ENCODE measurements around the gene SERINC3.
A peak's percentile ranks its signal among the peaks of the same experiment; 100 is the strongest.

SERINC3 gene

DNA sequence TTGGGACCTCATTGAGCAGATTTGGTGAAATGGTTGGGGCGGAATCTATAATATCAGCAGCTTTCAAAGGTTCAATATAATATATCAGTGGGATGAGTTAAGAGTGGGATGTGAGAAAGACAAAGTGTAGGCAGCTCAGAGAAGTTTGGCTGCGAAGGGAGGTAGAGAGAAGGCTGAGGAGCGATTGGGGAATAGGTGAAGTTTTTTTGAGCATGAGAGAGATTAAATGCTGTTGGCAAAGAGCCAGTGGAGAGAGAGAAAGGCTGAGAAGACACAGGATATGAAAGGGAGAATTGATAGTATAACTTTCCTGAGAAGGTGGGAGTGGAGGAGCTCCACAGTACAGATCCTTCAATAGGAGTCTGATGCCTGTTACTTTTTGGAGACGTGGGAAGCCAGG is 12.1 kb upstream of the SERINC3 start:
- no peak overlapping the region for H3K9ac ChIP-seq (ENCODE audit: low read length in 2 of 2)
- peak overlapping the region; percentile 7 for H3K27ac ChIP-seq (ENCODE audit: low read length)
- no peaks in the 10 kb centered on the region for H3K36me3 ChIP-seq (ENCODE audit: control insufficient read depth in 2 of 2, insufficient read depth in 2 of 2, low read length in 2 of 2)
- peaks cover 29% of the 10 kb centered on the region for H3K4me1 ChIP-seq (ENCODE audit: control insufficient read depth, insufficient read depth, low read length)
- no peaks in the 10 kb centered on the region for H3K27me3 ChIP-seq (ENCODE audit: control insufficient read depth in 1 of 2, insufficient read depth in 2 of 2, low read length in 2 of 2)
- no peak overlapping the region for H3K4me3 ChIP-seq (ENCODE audit: low read length in 2 of 2)
- H3K9me3 ChIP-seq (ENCODE audit: control insufficient read depth in 2 of 2, low read length in 2 of 2), result no peaks in the 10 kb centered on the region

DNA sequence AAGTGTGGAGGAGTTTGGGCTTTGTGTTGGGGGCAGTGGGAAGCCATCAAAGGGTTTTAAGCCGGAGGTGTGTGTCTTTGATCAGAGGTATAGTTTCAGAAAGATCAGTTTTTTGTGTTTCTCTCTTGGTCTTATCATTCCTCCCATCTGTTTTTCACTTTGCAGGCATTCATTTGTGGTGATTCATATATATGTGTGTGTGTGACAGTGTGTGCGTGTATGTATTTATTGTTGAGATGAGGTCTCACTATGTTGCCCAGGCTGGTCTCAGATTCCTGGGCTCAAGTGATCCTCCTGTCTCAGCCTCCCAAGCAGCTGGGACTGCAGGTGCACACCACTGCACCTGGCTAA is 11.1 kb upstream of the SERINC3 start:
- peak overlapping the region in 1 of 2 donors; percentile 71 for H3K9ac ChIP-seq (ENCODE audit: low read length in 2 of 2)
- H3K27me3 ChIP-seq (ENCODE audit: control insufficient read depth in 1 of 2, insufficient read depth in 2 of 2, low read length in 2 of 2), result no peaks in the 10 kb centered on the region
- H3K27ac ChIP-seq (ENCODE audit: low read length), result peak overlapping the region; percentile 73
- H3K9me3 ChIP-seq (ENCODE audit: control insufficient read depth in 2 of 2, low read length in 2 of 2), result no peaks in the 10 kb centered on the region
- H3K4me1 ChIP-seq (ENCODE audit: control insufficient read depth, insufficient read depth, low read length), result peaks cover 29% of the 10 kb centered on the region
- peak overlapping the region; percentile 81 to 87 for H3K4me3 ChIP-seq (ENCODE audit: low read length in 2 of 2)
- no peaks in the 10 kb centered on the region for H3K36me3 ChIP-seq (ENCODE audit: control insufficient read depth in 2 of 2, insufficient read depth in 2 of 2, low read length in 2 of 2)

DNA sequence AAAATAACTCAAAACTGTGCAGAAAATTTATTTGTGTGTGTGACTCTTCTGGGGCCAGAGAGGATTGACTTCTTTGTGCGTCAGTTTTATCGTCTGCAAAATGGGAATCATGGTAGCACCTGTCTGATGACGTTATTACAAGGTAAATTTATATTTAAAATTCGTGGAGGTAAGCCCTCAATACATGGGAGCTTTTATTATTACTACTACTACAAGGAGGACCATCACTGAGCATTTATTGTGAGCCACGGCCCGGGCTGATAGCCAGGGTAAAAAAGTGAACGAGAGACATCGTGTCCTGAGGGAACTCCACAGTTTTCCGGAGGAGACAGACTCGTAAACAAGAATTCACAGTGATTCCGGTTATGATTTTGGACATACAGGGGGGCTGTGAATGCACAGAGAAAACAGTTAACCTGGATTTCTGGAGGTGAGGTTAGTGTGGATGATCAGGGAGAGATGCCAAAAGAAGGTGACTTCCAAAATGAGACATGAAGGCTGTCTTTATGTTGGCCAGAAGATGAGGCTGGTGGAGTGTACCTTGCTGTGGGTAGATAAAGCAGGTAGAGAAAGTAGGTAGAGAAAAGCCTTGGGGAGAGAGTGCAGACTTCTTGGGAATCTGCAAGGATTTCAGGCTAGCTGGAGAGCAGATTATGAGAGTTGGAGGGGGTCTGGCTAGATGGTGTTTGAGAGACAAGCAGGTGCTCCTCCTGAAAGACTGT is 10.6 kb upstream of the SERINC3 start:
- Histone ChIP-seq H3K36me3 (ENCODE audit: control insufficient read depth in 2 of 2, insufficient read depth in 2 of 2, low read length in 2 of 2) (no peaks in the 10 kb centered on the region), H3K9ac (ENCODE audit: low read length in 2 of 2) (peak overlapping the region; percentile 71 to 80), H3K27me3 (ENCODE audit: control insufficient read depth in 1 of 2, insufficient read depth in 2 of 2, low read length in 2 of 2) (no peaks in the 10 kb centered on the region), H3K9me3 (ENCODE audit: control insufficient read depth in 2 of 2, low read length in 2 of 2) (no peaks in the 10 kb centered on the region), H3K4me1 (ENCODE audit: control insufficient read depth, insufficient read depth, low read length) (peaks cover 29% of the 10 kb centered on the region), H3K4me3 (ENCODE audit: low read length in 2 of 2) (peak overlapping the region; percentile 81 to 87), H3K27ac (ENCODE audit: low read length) (peak overlapping the region; percentile 73)

DNA sequence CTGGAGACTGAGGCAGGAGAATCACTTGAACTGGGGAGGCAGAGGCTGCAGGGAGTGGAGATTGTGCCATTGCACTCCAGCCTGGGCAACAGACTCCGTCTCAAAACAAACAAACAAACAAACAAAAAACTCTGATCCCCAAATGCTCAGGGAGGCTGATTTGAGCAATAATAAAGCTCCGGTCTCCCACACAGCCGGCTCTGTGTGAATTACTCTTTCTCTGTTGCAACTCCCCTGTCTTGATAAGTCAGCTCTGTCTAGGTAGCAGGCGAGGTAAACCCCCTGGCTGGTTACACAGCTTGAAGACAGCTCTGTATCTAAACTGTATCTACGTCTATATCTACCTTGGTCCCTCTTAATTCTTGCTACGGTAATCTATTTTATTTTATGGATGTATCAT is 6.4 kb upstream of the SERINC3 start:
- H3K9me3 ChIP-seq (ENCODE audit: control insufficient read depth in 2 of 2, low read length in 2 of 2), result no peaks in the 10 kb centered on the region
- H3K4me1 ChIP-seq (ENCODE audit: control insufficient read depth, insufficient read depth, low read length), result peaks cover 16% of the 10 kb centered on the region
- no peaks in the 10 kb centered on the region for H3K27me3 ChIP-seq (ENCODE audit: control insufficient read depth in 1 of 2, insufficient read depth in 2 of 2, low read length in 2 of 2)
- no peaks in the 10 kb centered on the region for H3K36me3 ChIP-seq (ENCODE audit: control insufficient read depth in 2 of 2, insufficient read depth in 2 of 2, low read length in 2 of 2)
- no peak overlapping the region for H3K4me3 ChIP-seq (ENCODE audit: low read length in 2 of 2)
- H3K27ac ChIP-seq (ENCODE audit: low read length), result no peak overlapping the region
- H3K9ac ChIP-seq (ENCODE audit: low read length in 2 of 2), result no peak overlapping the region

DNA sequence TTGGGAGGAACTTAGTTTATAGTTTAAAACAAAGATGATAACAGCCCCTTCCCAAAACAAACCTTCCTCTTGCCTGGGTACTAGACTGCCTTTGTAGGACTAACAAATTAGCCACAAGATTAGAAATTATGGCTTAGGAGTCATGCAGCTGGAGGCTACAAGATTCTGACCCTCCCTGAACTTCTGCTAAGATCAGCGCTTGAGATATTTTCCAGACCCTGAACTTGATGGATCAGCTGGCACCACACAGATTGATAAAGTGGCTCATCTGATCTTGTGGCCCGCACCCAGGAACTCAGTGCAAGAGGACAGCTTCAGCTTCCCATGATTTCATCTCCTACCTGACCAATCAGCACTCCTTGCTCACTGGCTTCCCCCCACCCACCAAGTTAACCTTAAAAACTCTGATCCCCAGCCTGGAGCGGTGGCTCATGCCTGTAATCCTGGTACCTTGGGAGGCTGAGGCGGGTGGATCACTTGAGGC is 5.9 kb upstream of the SERINC3 start:
- H3K27me3 ChIP-seq (ENCODE audit: control insufficient read depth in 1 of 2, insufficient read depth in 2 of 2, low read length in 2 of 2), result no peaks in the 10 kb centered on the region
- no peak overlapping the region for H3K27ac ChIP-seq (ENCODE audit: low read length)
- no peaks in the 10 kb centered on the region for H3K36me3 ChIP-seq (ENCODE audit: control insufficient read depth in 2 of 2, insufficient read depth in 2 of 2, low read length in 2 of 2)
- no peak overlapping the region for H3K9ac ChIP-seq (ENCODE audit: low read length in 2 of 2)
- peaks cover 10% of the 10 kb centered on the region for H3K4me1 ChIP-seq (ENCODE audit: control insufficient read depth, insufficient read depth, low read length)
- H3K4me3 ChIP-seq (ENCODE audit: low read length in 2 of 2), result no peak overlapping the region
- H3K9me3 ChIP-seq (ENCODE audit: control insufficient read depth in 2 of 2, low read length in 2 of 2), result no peaks in the 10 kb centered on the region

- Histone ChIP-seq H3K9ac (ENCODE audit: low read length in 2 of 2) (no peak overlapping the region), H3K36me3 (ENCODE audit: control insufficient read depth in 2 of 2, insufficient read depth in 2 of 2, low read length in 2 of 2) (no peaks in the 10 kb centered on the region), H3K9me3 (ENCODE audit: control insufficient read depth in 2 of 2, low read length in 2 of 2) (no peaks in the 10 kb centered on the region), H3K27me3 (ENCODE audit: control insufficient read depth in 1 of 2, insufficient read depth in 2 of 2, low read length in 2 of 2) (no peaks in the 10 kb centered on the region), H3K27ac (ENCODE audit: low read length) (no peak overlapping the region), H3K4me1 (ENCODE audit: control insufficient read depth, insufficient read depth, low read length) (peaks cover under 1% of the 10 kb centered on the region), H3K4me3 (ENCODE audit: low read length in 2 of 2) (no peak overlapping the region)
These were observed 4.3 kb upstream of the SERINC3 start for GRCh38 chr20:44526129-44526528.

DNA sequence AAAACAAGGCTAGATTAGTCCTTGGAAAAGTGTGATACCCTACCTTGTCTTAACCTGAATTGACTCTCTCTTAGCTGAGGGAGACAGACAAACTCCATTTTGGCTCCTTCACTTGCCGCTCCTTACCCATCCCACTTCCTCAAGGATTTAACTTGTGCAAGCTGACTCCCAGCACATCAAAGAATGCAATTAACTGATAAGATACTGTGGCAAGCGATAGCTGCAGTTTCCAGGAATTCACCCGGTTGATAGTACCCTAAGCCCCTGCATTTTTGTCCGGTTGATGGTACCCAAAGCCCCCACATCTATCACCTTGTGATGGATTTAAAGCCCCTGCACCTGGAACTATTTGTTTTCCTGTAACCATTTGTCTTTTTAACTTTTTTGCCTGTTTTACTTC is 1.9 kb upstream of the SERINC3 start:
- Histone ChIP-seq H3K4me3 (ENCODE audit: low read length in 2 of 2) (no peak overlapping the region), H3K9ac (ENCODE audit: low read length in 2 of 2) (no peak overlapping the region), H3K27ac (ENCODE audit: low read length) (no peak overlapping the region), H3K4me1 (ENCODE audit: control insufficient read depth, insufficient read depth, low read length) (peaks cover 11% of the 10 kb centered on the region), H3K27me3 (ENCODE audit: control insufficient read depth in 1 of 2, insufficient read depth in 2 of 2, low read length in 2 of 2) (no peaks in the 10 kb centered on the region), H3K9me3 (ENCODE audit: control insufficient read depth in 2 of 2, low read length in 2 of 2) (no peaks in the 10 kb centered on the region), H3K36me3 (ENCODE audit: control insufficient read depth in 2 of 2, insufficient read depth in 2 of 2, low read length in 2 of 2) (no peaks in the 10 kb centered on the region)

DNA sequence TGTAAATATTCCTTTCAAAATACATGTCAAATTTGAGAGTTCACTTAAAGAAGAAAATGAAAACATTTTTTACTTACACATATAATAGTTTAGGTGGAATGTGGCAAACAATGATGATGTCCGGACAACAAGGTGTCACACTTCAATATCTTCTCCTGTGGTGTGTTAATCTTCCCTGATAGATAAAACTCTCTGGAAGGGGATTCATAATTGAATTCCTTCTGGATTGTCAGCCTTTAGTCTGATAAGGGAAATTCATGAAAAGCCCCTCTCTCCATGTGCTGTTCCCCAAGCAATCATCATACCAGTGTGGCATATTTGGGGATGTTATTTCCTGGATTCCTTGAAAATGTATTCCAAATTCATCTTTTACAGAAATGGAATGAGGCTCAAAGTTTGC is 971 bp upstream of the SERINC3 start:
- Histone ChIP-seq H3K4me3 (ENCODE audit: low read length in 2 of 2) (no peak overlapping the region), H3K9ac (ENCODE audit: low read length in 2 of 2) (no peak overlapping the region), H3K4me1 (ENCODE audit: control insufficient read depth, insufficient read depth, low read length) (peaks cover 11% of the 10 kb centered on the region), H3K27ac (ENCODE audit: low read length) (peak overlapping the region; percentile 99), H3K27me3 (ENCODE audit: control insufficient read depth in 1 of 2, insufficient read depth in 2 of 2, low read length in 2 of 2) (no peaks in the 10 kb centered on the region), H3K9me3 (ENCODE audit: control insufficient read depth in 2 of 2, low read length in 2 of 2) (no peaks in the 10 kb centered on the region), H3K36me3 (ENCODE audit: control insufficient read depth in 2 of 2, insufficient read depth in 2 of 2, low read length in 2 of 2) (no peaks in the 10 kb centered on the region)

DNA sequence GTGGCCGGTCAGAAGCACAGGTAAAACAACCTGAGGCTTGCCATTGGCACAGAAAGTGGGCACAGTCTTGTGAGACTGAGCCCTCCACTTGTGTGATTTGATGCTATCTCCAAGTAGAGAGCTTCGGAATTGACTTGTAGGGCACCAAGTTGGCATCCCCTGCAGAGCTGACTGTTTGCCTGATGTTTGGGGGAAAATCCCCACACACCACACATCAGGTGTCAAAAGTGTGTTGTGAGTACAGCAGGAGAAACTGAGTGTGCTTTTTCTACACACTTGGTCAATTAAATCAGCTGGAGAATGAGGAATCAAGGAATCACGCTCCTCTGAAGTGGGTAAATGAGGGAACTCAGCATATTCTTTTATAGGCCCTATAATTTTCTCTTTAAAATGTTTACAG is 989 bp downstream of the SERINC3 start:
- Histone ChIP-seq H3K27ac (ENCODE audit: low read length) (peak overlapping the region; percentile 99), H3K9ac (ENCODE audit: low read length in 2 of 2) (peak overlapping the region; percentile 99 to 100), H3K36me3 (ENCODE audit: control insufficient read depth in 2 of 2, insufficient read depth in 2 of 2, low read length in 2 of 2) (no peaks in the 10 kb centered on the region), H3K4me3 (ENCODE audit: low read length in 2 of 2) (peak overlapping the region; percentile 97 to 99), H3K9me3 (ENCODE audit: control insufficient read depth in 2 of 2, low read length in 2 of 2) (no peaks in the 10 kb centered on the region), H3K27me3 (ENCODE audit: control insufficient read depth in 1 of 2, insufficient read depth in 2 of 2, low read length in 2 of 2) (no peaks in the 10 kb centered on the region), H3K4me1 (ENCODE audit: control insufficient read depth, insufficient read depth, low read length) (peaks cover 15% of the 10 kb centered on the region)

DNA sequence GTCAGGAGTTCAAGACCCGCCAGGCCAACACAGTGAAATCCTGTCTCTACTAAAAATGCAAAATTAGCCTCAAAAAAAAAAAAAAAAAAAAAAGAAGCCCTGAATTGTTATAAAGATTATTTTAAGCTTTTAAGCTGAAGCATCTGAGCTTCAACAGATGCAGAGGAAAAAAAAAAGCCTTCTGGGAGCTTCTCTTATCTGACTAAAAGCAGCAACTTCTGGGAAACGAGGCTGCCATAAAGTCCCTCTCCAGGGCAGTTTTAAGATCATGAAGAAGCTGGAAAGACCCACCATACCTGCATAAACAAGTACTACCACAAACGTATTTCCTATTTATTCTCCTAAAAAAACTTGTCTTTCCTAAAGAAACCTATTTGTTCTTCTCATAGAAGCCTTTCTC is 3.6 kb downstream of the SERINC3 start:
- H3K36me3 ChIP-seq (ENCODE audit: control insufficient read depth in 2 of 2, insufficient read depth in 2 of 2, low read length in 2 of 2), result no peaks in the 10 kb centered on the region
- H3K27ac ChIP-seq (ENCODE audit: low read length), result no peak overlapping the region
- no peaks in the 10 kb centered on the region for H3K27me3 ChIP-seq (ENCODE audit: control insufficient read depth in 1 of 2, insufficient read depth in 2 of 2, low read length in 2 of 2)
- no peak overlapping the region for H3K9ac ChIP-seq (ENCODE audit: low read length in 2 of 2)
- H3K9me3 ChIP-seq (ENCODE audit: control insufficient read depth in 2 of 2, low read length in 2 of 2), result no peaks in the 10 kb centered on the region
- H3K4me3 ChIP-seq (ENCODE audit: low read length in 2 of 2), result no peak overlapping the region
- peaks cover 15% of the 10 kb centered on the region for H3K4me1 ChIP-seq (ENCODE audit: control insufficient read depth, insufficient read depth, low read length)

DNA sequence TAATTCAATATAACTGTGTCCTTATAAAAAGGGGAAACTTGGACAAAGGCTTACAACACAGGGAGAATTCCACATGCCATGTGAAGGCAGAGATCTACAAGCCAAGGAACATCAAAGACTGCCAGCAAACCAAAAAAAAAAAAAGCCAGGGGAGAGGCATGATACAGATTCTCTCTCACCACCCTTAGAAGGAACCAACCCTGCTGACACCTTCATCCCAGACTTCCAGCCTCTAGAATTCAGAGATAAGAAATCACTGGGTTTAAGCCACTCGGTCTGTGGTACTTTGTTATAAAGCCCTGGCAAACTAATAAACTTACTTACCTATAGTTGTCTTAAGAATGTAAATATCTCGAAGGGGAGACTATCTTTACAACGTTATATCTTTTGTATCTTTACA is 4.4 kb downstream of the SERINC3 start:
- Histone ChIP-seq H3K27ac (ENCODE audit: low read length) (no peak overlapping the region), H3K36me3 (ENCODE audit: control insufficient read depth in 2 of 2, insufficient read depth in 2 of 2, low read length in 2 of 2) (peaks cover 0 to 2% of the 10 kb centered on the region in 2 donors), H3K9me3 (ENCODE audit: control insufficient read depth in 2 of 2, low read length in 2 of 2) (no peaks in the 10 kb centered on the region), H3K4me3 (ENCODE audit: low read length in 2 of 2) (no peak overlapping the region), H3K9ac (ENCODE audit: low read length in 2 of 2) (no peak overlapping the region), H3K4me1 (ENCODE audit: control insufficient read depth, insufficient read depth, low read length) (peaks cover 15% of the 10 kb centered on the region), H3K27me3 (ENCODE audit: control insufficient read depth in 1 of 2, insufficient read depth in 2 of 2, low read length in 2 of 2) (no peaks in the 10 kb centered on the region)
